ENCODE results near the gene IFIH1. TPM values are rescaled to one million over a fixed set of nuclear protein-coding genes. Genes with fewer than 3 reads are reported as not detected.

Gene IFIH1
- total RNA-seq, 1 donor from 2014 or later, result 10.7 TPM

GRCh38 chr2:162230761-162231160 is 87.7 kb downstream of the IFIH1 start:
- Mint-ChIP-seq H3K36me3 (peaks cover 4% of the 10 kb centered on the region), H3K27me3 (ENCODE audit: low read depth) (no peaks in the 10 kb centered on the region), H3K9me3 (no peaks in the 10 kb centered on the region), H3K27ac (no peak overlapping the region), H3K4me3 (no peak overlapping the region), H3K4me1 (peaks cover 10% of the 10 kb centered on the region)
- no peak for DNase-seq (ENCODE audit: low spot score in 2 of 2, unreplicated experiment in 2 of 2)
- TF ChIP-seq, protein P1, sequence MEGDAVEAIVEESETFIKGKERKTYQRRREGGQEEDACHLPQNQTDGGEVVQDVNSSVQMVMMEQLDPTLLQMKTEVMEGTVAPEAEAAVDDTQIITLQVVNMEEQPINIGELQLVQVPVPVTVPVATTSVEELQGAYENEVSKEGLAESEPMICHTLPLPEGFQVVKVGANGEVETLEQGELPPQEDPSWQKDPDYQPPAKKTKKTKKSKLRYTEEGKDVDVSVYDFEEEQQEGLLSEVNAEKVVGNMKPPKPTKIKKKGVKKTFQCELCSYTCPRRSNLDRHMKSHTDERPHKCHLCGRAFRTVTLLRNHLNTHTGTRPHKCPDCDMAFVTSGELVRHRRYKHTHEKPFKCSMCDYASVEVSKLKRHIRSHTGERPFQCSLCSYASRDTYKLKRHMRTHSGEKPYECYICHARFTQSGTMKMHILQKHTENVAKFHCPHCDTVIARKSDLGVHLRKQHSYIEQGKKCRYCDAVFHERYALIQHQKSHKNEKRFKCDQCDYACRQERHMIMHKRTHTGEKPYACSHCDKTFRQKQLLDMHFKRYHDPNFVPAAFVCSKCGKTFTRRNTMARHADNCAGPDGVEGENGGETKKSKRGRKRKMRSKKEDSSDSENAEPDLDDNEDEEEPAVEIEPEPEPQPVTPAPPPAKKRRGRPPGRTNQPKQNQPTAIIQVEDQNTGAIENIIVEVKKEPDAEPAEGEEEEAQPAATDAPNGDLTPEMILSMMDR (IDR thresholded peaks at IDR 0.05; ENCODE audit: unreplicated experiment), result no peak

GRCh38 chr2:162226836-162227235 is 91.6 kb downstream of the IFIH1 start:
- Mint-ChIP-seq H3K27me3 (ENCODE audit: low read depth) (no peaks in the 10 kb centered on the region), H3K4me3 (no peak overlapping the region), H3K36me3 (peaks cover 2% of the 10 kb centered on the region), H3K27ac (no peak overlapping the region), H3K9me3 (no peaks in the 10 kb centered on the region), H3K4me1 (peaks cover 5% of the 10 kb centered on the region)
- TF ChIP-seq, protein P1 (IDR thresholded peaks at IDR 0.05; ENCODE audit: unreplicated experiment), result no peak
- DNase-seq (ENCODE audit: low spot score in 2 of 2, unreplicated experiment in 2 of 2), result no peak

- Mint-ChIP-seq H3K4me1 (peaks cover 11% of the 10 kb centered on the region), H3K9me3 (no peaks in the 10 kb centered on the region), H3K27ac (no peak overlapping the region), H3K36me3 (no peaks in the 10 kb centered on the region), H3K4me3 (no peak overlapping the region), H3K27me3 (ENCODE audit: low read depth) (no peaks in the 10 kb centered on the region)
- TF ChIP-seq, protein P1 (IDR thresholded peaks at IDR 0.05; ENCODE audit: unreplicated experiment), result peak; percentile 78
- peak in 1 of 2 experiments; percentile 64 for DNase-seq (ENCODE audit: low spot score in 2 of 2, unreplicated experiment in 2 of 2)
Observed at GRCh38 chr2:162221064-162221463, 97.4 kb downstream of the IFIH1 start.

GRCh38 chr2:162220368-162220767 is 98.1 kb downstream of the IFIH1 start:
- no peak overlapping the region for H3K27ac Mint-ChIP-seq
- no peak overlapping the region for H3K4me3 Mint-ChIP-seq
- H3K27me3 Mint-ChIP-seq (ENCODE audit: low read depth), result no peaks in the 10 kb centered on the region

DNA sequence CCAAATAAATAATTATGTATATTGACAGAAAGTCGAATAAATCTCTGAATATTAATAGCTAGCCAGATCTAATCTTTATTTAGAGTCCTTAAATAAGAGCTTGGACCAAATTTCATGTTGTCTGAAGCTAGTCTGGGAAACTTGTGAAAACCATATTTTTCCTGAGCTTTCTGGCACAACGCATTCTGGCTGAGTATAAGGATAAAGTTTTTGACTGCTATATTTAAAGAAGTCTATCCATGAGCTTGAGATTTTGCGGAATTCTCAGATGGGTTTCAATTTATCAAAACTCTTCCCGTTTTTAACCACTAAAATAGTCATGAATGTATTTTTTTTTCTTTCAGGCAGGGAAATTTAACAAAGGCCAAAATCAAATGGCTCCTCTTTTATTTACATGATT is 99.1 kb downstream of the IFIH1 start:
- H3K9me3 Mint-ChIP-seq, result no peaks in the 10 kb centered on the region
- no peaks in the 10 kb centered on the region for H3K36me3 Mint-ChIP-seq
- no peak overlapping the region for H3K27ac Mint-ChIP-seq
- TF ChIP-seq, protein P1 (IDR thresholded peaks at IDR 0.05; ENCODE audit: unreplicated experiment), result no peak
- DNase-seq (ENCODE audit: low spot score in 2 of 2, unreplicated experiment in 2 of 2), result no peak
- H3K27me3 Mint-ChIP-seq (ENCODE audit: low read depth), result no peaks in the 10 kb centered on the region
- H3K4me3 Mint-ChIP-seq, result no peak overlapping the region
- H3K4me1 Mint-ChIP-seq, result peaks cover 11% of the 10 kb centered on the region

More at GRCh38 chr2:162220368-162220767, 98.1 kb downstream of the IFIH1 start:
- Mint-ChIP-seq H3K4me1 (peaks cover 11% of the 10 kb centered on the region), H3K36me3 (no peaks in the 10 kb centered on the region), H3K9me3 (no peaks in the 10 kb centered on the region)
- no peak for DNase-seq (ENCODE audit: low spot score in 2 of 2, unreplicated experiment in 2 of 2)
- TF ChIP-seq, protein P1 (IDR thresholded peaks at IDR 0.05; ENCODE audit: unreplicated experiment), result no peak

GRCh38 chr2:162217598-162217997 is 100.9 kb downstream of the IFIH1 start:
- Mint-ChIP-seq H3K27ac (no peak overlapping the region), H3K4me1 (peaks cover 6% of the 10 kb centered on the region), H3K27me3 (ENCODE audit: low read depth) (no peaks in the 10 kb centered on the region), H3K9me3 (no peaks in the 10 kb centered on the region), H3K4me3 (no peak overlapping the region), H3K36me3 (no peaks in the 10 kb centered on the region)
- TF ChIP-seq, protein P1 (IDR thresholded peaks at IDR 0.05; ENCODE audit: unreplicated experiment), result no peak
- no peak for DNase-seq (ENCODE audit: low spot score in 2 of 2, unreplicated experiment in 2 of 2)

Measured in mesothelial cell of epicardium (in vitro differentiated cells).